HUES64 (cell line): Measurements from ENCODE around the gene CRNN.

Experiments used
- H3K27ac ChIP-seq: 2 replicates; pipeline ENCODE4 v1.7.0; 2013; ENCODE audit warnings: low read depth, low read length, inconsistent platforms
- H3K27me3 ChIP-seq: 2 replicates; pipeline ENCODE4 v1.6.1; 2013; ENCODE audit warnings: mild to moderate bottlenecking, low read length; ENCODE audit not compliant: insufficient read depth
- H3K36me3 ChIP-seq: 2 replicates; pipeline ENCODE4 v1.6.1; 2013; ENCODE audit warnings: mild to moderate bottlenecking, low read length; ENCODE audit not compliant: insufficient read depth
- H3K4me1 ChIP-seq: 2 replicates; pipeline ENCODE4 v1.6.1; 2013; ENCODE audit warnings: mild to moderate bottlenecking, low read length, moderate library complexity; ENCODE audit not compliant: insufficient read depth
- H3K4me3 ChIP-seq: 2 replicates; pipeline ENCODE4 v1.5.1; 2013; ENCODE audit warnings: mild to moderate bottlenecking, low read length, moderate library complexity
- H3K9ac ChIP-seq: 2 replicates; pipeline ENCODE4 v1.6.1; 2013; ENCODE audit warnings: mild to moderate bottlenecking, low read depth, low read length
- H3K9me3 ChIP-seq: 2 replicates; pipeline ENCODE4 v1.6.1; 2013; ENCODE audit warnings: low read depth, low read length; ENCODE audit not compliant: insufficient read depth
- WGBS: fragments of 150-250, 120-280 bp; methylation state at CpG from one replicate; pipeline ENCODE4 v1.1.7; 2013; ENCODE audit warnings: missing lambda C conversion rate; 5-methylcytosine and 5-hydroxymethylcytosine counted together

The CRNN gene

DNA sequence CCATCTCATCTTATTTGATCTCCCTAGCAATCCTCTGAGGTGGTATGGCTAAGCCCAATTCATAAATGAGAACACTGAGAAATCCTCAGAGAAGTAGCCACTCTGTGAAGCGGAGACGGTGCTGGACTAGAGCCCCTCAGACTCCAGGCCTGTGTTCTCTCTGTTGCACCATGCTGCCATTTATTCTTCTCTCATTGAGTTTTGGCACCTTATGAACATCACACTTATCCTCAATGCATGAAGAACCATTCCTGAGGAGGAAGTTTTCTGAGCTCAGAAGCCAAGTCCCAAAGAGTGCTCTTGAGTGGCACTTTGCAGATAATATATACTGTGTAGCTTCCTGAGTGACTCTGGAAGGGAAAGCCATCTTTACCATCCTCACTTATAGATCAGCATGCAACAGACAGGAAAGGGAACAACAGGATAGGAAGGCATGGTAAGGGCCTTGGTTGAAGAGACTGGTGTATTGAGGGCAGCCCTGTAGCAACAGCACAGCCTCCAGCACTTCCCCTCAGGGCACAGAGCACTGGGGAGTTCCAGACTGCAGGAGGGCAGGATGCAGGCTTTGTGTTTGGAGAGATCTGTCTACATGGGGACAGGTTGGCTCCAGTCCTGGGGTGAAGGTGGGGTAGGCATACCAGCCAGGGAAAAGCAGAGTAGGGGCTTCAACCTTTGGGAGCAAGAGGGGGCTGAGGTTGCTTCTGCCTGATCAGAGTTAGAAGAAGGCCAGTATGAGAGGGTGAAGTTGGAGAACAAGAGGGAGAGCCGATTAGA lies 1.6 kb upstream of the CRNN start:
- Histone ChIP-seq H3K36me3 (no peaks in the 10 kb centered on the region), H3K4me1 (no peaks in the 10 kb centered on the region), H3K9ac (no peak overlapping the region), H3K27ac (no peak overlapping the region), H3K9me3 (peaks cover 95% of the 10 kb centered on the region), H3K27me3 (no peaks in the 10 kb centered on the region), H3K4me3 (no peak overlapping the region)
- 86% methylated on average over 3 of the region's 3 CpGs for WGBS

DNA sequence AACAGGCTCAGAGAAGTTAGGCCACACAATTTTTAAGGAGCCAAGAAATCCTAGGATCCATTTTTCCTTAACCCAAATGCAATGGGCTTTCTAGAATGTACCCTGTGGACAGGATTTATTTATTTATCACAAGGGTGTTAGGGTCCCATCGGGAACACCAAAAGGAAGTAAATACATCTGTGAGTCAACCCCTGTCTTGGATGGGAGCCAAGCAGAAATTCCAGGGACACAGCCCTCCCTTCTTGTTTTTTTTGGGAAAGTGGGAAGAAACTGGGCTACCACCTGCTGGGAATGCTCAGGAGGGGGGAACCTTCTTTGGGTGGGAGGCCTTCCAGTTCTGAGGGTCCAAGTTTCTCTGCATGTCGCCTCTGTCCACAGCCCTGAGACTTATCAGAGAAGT lies 1.3 kb downstream of the CRNN start:
- H3K4me1 ChIP-seq, result no peaks in the 10 kb centered on the region
- H3K27me3 ChIP-seq, result no peaks in the 10 kb centered on the region
- H3K27ac ChIP-seq, result no peak overlapping the region
- WGBS, result 60% methylated on average over 2 of the region's 2 CpGs
- no peak overlapping the region for H3K9ac ChIP-seq
- no peak overlapping the region for H3K4me3 ChIP-seq
- no peaks in the 10 kb centered on the region for H3K36me3 ChIP-seq
- peaks cover 94% of the 10 kb centered on the region for H3K9me3 ChIP-seq

DNA sequence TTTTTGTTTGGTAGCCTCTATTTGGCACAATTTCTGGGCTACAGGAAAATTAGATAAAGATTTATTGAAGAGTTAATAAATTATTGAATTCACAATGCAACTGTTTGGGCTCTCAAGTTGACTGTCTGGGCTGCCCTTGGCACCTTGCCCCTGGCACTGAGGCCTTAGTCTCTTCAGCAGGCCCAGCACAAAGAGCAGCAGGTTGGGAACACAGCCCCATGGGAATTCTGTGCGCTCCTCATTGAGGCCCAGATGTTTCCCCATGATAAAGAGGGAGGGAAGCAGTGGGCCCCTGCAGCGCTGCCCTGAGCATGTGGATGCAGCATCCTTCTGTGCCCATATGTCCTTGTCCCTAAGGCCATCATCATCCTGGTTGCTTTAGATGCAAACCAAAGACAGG lies 2.9 kb downstream of the CRNN start:
- Histone ChIP-seq H3K27me3 (no peaks in the 10 kb centered on the region), H3K27ac (no peak overlapping the region), H3K4me3 (no peak overlapping the region), H3K9ac (no peak overlapping the region), H3K9me3 (peaks cover 94% of the 10 kb centered on the region), H3K4me1 (no peaks in the 10 kb centered on the region), H3K36me3 (no peaks in the 10 kb centered on the region)
- WGBS, result 58% methylated on average over 2 of the region's 2 CpGs

DNA sequence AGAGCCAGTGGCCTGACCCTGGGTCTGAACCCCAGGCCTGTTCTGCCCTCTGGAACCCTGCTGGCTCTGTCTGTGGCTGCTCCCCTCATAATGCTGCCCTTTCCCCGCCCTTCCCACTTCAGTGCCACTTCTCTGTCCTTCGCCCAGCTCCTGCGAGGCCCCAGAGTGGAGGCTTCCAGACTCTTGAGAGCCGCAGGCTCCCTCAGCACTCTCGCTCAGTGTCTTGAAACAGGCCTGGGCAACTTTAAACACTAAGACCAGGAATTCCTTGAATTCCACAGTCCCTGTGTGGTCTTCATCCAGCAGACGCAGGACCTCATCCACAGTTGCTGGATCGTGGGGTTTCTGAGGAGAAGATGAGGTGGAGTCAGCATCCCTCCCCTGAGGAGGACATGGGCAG lies 3.5 kb downstream of the CRNN start:
- H3K9ac ChIP-seq, result no peak overlapping the region
- H3K27me3 ChIP-seq, result no peaks in the 10 kb centered on the region
- H3K9me3 ChIP-seq, result peaks cover 92% of the 10 kb centered on the region
- H3K4me1 ChIP-seq, result no peaks in the 10 kb centered on the region
- H3K4me3 ChIP-seq, result no peak overlapping the region
- WGBS, result 80% methylated on average over 7 of the region's 7 CpGs
- no peaks in the 10 kb centered on the region for H3K36me3 ChIP-seq
- H3K27ac ChIP-seq, result no peak overlapping the region

DNA sequence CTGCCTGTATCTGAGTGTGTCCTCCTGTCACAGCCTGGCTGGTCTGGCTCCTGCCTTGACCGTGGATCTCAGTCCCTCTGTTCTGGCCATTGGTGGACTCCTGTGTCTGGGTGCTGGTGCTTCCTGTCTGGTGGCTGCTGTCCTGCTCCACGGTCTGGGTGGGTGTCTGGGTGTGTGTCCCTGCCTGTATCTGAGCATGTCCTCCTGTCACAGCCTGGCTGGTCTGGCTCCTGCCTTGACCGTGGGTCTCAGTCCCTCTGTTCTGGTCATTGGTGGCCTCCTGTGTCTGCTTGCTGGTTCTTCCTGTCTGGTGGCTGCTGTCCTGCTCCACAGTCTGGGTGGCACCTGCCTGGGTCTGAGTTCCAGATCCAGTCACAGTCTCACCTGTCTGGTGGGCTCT lies 4.0 kb downstream of the CRNN start:
- Histone ChIP-seq H3K27ac (no peak overlapping the region), H3K4me1 (no peaks in the 10 kb centered on the region), H3K4me3 (no peak overlapping the region), H3K27me3 (no peaks in the 10 kb centered on the region), H3K36me3 (no peaks in the 10 kb centered on the region), H3K9ac (no peak overlapping the region), H3K9me3 (peaks cover 92% of the 10 kb centered on the region)
- WGBS, result 81% methylated on average over 3 of the region's 3 CpGs

DNA sequence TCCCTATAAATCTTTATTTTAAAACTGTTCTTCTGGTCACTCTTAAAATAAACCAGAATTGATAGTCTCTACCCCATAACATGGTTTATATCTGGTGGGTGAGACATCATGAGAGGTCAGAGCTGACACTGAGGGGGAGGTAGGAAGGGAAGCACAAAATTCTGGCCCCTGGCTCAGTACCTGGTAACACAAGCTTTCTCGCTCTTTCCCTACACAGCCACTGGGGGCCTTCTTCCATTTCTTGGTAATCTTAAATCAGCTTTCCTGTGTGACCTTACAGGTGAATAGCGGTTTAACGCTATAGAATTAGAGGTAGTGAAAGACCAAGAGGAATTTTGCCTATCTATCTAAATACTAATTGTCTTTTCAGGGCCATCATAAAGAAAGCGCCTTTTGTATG lies 5.4 kb downstream of the CRNN start:
- no peaks in the 10 kb centered on the region for H3K4me1 ChIP-seq
- H3K27me3 ChIP-seq, result no peaks in the 10 kb centered on the region
- no peak overlapping the region for H3K4me3 ChIP-seq
- H3K36me3 ChIP-seq, result no peaks in the 10 kb centered on the region
- H3K9me3 ChIP-seq, result peaks cover 95% of the 10 kb centered on the region
- WGBS, result 88% methylated on average over 3 of the region's 4 CpGs
- H3K9ac ChIP-seq, result no peak overlapping the region
- H3K27ac ChIP-seq, result no peak overlapping the region

DNA sequence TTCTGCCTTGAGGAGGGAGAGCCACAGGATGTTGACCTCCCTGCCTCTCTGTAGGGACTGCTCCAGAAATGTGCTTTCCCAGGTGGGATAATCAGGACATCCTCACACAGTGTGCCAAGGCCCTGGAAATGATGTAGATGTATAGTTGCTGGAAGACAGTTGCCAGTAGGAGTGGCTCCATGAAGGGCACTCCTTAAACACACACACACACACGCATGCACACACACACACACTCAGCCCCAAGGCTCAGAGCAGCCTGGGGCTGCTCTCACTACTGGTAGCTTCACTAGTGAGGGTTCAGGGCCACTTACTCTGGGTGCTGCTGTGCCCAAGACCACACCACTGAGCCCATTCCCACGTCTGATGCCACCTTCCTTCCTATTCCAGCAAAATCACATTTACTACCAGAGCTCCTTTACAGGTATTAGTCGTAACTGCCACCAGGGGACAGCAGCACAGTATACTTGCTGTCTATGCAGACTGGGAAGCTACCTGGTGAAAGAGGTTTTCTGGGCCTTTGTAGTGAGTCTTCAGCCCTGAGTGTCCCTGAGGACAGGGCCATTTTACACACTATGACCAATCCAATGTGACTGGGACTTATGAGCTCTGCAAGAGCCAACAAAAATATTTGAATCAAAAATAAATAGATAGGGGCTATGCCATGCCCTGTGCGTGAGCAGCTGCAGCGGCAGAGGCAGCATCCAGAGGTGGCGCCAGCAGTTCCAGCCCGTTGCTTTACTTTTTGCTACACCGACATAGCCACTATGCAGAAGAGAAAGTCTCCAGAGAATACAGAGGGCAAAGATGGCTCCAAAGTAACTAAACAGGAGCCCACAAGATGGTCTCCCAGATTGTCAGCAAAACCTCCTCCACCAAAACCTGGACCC lies 15.0 kb downstream of the CRNN start:
- no peak overlapping the region for H3K27ac ChIP-seq
- 76% methylated on average over 8 of the region's 8 CpGs for WGBS
- H3K27me3 ChIP-seq, result no peaks in the 10 kb centered on the region
- H3K4me1 ChIP-seq, result no peaks in the 10 kb centered on the region
- no peak overlapping the region for H3K9ac ChIP-seq
- H3K36me3 ChIP-seq, result no peaks in the 10 kb centered on the region
- H3K4me3 ChIP-seq, result no peak overlapping the region
- H3K9me3 ChIP-seq, result peaks cover 66% of the 10 kb centered on the region

DNA sequence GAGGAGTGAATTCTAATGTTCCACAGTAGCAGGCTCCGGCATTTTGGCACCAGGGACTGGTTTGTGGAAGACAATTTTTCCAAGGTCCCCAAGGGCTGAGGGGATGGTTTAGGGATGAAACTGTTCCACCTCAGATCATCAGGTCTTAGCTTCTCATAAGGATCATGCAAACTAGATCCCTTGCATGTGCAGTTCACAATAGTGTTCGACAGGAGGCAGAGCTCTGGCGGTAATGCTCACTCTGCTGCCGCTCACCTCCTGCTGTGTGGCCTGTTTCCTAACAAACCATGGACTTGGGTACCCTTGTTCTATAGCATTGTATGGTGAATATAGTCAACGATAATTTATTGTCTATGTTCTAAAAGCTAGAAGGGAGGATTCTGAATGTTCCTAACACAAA lies 16.6 kb downstream of the CRNN start:
- WGBS, result 83% methylated on average over 5 of the region's 5 CpGs
- Histone ChIP-seq H3K9ac (no peak overlapping the region), H3K4me3 (no peak overlapping the region), H3K4me1 (no peaks in the 10 kb centered on the region), H3K9me3 (peaks cover 75% of the 10 kb centered on the region), H3K36me3 (no peaks in the 10 kb centered on the region), H3K27me3 (no peaks in the 10 kb centered on the region), H3K27ac (no peak overlapping the region)

DNA sequence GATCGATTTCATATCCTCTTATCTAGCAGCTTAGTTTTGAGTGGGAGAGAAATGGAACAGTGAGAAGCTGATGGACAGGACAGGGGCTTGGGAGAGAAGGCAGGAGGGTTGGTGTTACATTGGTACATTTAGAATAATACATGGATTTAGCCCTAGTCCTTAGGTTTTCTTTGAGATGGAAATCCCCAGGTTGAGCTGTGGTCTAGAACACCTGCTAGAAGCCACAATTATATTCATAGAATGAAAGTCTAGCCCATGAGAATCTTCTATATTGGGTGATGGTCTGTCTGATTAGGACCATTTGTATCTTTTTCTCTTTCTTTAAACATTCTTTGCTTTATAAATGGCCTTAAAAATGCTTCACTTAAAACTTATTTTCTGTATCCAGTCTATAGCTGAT lies 19.9 kb downstream of the CRNN start:
- peaks cover 99% of the 10 kb centered on the region for H3K9me3 ChIP-seq
- no peaks in the 10 kb centered on the region for H3K4me1 ChIP-seq
- H3K27me3 ChIP-seq, result no peaks in the 10 kb centered on the region
- no peak overlapping the region for H3K27ac ChIP-seq
- WGBS, result 71% methylated on average over 1 of the region's 1 CpG
- H3K4me3 ChIP-seq, result no peak overlapping the region
- H3K9ac ChIP-seq, result no peak overlapping the region
- no peaks in the 10 kb centered on the region for H3K36me3 ChIP-seq

DNA sequence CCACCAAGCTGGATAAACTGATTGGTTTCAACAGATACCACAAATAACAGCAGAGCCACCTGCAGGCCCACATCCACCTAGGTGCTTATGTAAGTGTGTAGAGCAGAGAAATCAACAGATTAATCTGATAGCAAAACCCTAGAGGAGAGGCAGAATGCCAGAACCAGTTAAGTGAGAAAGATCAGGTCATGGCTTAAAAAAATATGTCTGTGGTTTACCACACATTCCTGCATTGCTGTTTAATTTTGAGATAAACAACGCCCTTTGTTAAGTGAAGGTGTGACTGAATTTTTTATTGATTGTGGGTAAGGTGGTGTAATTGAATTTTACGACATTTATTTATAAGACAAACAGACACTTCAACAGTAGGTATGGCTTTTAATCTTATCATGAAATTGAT lies 21.2 kb downstream of the CRNN start:
- 71% methylated on average over 1 of the region's 2 CpGs for WGBS
- Histone ChIP-seq H3K27ac (no peak overlapping the region), H3K4me3 (no peak overlapping the region), H3K9ac (no peak overlapping the region), H3K9me3 (peaks cover 99% of the 10 kb centered on the region), H3K4me1 (no peaks in the 10 kb centered on the region), H3K36me3 (no peaks in the 10 kb centered on the region), H3K27me3 (no peaks in the 10 kb centered on the region)

DNA sequence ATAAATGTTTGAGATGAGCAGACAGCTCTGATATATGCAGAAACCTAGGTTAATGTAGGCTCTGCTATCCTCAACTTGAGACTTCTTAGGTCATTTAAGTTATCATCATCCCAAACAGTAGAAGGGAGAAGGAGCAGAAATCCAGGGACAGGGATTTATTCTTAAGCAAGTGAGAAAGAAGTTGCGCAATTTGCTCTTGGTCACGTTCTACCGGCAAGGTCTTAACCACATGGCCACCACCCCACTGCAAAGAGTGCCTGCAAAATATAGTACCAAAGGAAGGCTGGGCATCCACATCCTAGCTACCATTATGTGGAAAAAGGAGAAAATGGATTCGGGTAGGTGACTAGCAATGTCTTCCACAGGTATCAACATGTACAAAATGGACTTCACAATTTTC lies 25.2 kb downstream of the CRNN start:
- H3K4me3 ChIP-seq, result no peak overlapping the region
- no peaks in the 10 kb centered on the region for H3K36me3 ChIP-seq
- H3K9me3 ChIP-seq, result peaks cover 96% of the 10 kb centered on the region
- WGBS, result 89% methylated on average over 4 of the region's 4 CpGs
- H3K9ac ChIP-seq, result no peak overlapping the region
- no peak overlapping the region for H3K27ac ChIP-seq
- no peaks in the 10 kb centered on the region for H3K27me3 ChIP-seq
- no peaks in the 10 kb centered on the region for H3K4me1 ChIP-seq
